Measurements from ENCODE around the gene KLHL35.

DNA sequence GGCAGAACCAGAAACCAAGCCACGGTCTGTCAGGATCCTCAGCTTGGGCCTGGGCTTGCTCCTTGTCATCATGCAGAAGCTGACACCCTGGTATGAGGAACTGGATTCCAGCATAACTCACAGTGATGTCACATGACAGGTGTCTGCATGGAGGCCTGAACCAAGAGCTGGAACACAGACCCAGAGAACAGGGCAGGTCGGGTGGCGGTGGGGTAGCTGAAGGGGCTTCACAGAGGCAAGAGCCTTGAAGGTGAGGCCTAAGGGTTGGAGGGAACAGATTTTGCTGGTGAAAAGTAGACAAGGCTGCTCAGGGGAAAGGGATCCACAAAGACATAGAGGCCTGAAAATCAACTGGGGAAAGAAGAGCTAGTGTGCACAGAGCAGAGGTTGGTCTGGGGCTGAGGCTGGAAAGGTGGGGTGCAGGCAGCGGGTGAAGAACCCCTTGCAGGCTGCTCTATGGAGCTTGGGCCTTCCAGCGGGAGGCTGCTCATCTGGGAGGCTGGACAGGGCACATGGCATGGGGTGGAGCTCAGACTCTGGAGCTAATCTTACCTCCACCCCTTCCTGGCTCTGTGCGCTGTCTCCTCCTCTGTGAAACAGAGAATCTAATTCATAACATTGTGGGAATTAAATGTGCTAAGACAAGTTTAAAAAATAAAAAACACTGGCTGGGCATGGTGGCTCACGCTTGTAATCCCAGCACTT is 52.1 kb downstream of the KLHL35 start:
- TF ChIP-seq SUZ12 (IDR thresholded peaks at IDR 0.05; ENCODE audit: extremely low read depth, insufficient read depth, insufficient read length) (no peak), YY1 (IDR thresholded peaks at IDR 0.05; ENCODE audit: insufficient read depth, insufficient read length) (no peak), ZNF274 (IDR thresholded peaks at IDR 0.05; ENCODE audit: low read depth, low read length) (no peak)

All from NT2/D1 (cell line).